ENCODE data around the gene TRAPPC2L. TPM values are rescaled to one million over a fixed set of nuclear protein-coding genes. Genes with fewer than 3 reads are reported as not detected.

Gene TRAPPC2L
- total RNA-seq, 4 donors from 2014 or later, result 30.9 to 49.4 (median 35.4) TPM

DNA sequence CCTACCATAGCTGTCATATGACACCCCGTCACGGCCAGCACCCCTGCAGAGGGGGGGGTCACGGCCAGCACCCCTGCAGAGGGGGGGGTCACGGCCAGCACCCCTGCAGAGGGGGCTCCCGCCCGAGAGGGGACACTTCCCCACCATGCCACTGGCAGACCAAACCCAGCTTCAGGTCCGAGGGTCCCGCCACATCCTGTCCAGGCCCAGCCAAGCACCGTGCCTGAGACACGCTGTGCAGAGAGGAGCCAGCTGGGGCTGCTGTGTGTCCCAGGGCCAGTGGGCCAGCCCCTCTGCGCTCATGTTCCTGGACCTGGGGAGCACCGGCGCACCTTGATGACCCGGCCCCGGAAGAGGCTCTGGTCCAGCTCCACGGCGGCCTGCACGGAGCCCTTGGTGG, 7.6 kb downstream of the TRAPPC2L start:
- TF ChIP-seq, protein P1, sequence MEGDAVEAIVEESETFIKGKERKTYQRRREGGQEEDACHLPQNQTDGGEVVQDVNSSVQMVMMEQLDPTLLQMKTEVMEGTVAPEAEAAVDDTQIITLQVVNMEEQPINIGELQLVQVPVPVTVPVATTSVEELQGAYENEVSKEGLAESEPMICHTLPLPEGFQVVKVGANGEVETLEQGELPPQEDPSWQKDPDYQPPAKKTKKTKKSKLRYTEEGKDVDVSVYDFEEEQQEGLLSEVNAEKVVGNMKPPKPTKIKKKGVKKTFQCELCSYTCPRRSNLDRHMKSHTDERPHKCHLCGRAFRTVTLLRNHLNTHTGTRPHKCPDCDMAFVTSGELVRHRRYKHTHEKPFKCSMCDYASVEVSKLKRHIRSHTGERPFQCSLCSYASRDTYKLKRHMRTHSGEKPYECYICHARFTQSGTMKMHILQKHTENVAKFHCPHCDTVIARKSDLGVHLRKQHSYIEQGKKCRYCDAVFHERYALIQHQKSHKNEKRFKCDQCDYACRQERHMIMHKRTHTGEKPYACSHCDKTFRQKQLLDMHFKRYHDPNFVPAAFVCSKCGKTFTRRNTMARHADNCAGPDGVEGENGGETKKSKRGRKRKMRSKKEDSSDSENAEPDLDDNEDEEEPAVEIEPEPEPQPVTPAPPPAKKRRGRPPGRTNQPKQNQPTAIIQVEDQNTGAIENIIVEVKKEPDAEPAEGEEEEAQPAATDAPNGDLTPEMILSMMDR (IDR thresholded peaks at IDR 0.05; ENCODE audit: low read depth), result no peak

DNA sequence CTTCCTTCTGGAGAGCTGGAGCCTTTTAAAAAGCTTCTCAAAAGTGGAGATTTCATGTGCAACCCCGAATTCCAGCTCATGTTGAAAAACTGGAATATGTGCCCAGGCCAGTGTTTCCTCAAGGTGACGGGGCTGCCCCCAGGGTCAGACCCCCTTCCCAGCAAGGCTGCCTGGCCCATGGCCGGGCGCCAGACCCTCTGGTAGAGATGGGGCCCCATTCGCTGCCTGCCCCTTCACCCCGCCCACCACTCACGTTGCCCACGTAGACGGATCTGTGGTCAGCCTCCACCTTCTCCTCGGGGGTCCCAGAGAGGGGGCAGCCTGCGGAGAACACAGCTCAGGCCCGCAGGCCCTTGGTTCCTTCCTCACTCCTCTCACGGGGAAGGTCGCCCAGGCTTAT, 8.4 kb downstream of the TRAPPC2L start:
- TF ChIP-seq, protein P1 (IDR thresholded peaks at IDR 0.05; ENCODE audit: low read depth), result no peak

DNA sequence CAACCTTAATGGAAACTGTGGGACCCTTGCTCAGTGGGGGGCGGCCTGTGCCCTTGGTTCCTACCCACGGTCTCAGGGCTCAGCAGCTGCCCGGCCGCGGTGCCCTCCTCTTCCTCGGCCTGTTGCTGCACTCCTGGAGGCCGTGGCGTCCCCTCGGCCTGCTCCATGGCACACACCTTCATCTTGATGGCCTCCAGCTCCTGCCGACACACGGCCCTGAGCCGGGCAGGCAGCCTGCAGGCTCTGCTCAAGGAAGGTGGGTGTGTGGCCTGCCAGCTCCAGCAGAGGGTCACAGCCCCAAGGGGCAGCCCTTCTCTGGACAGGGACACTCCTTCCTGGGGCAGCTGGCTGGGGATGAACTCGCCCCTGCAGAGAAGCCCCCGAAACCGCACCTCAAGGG, 8.8 kb downstream of the TRAPPC2L start:
- TF ChIP-seq, protein P1 (IDR thresholded peaks at IDR 0.05; ENCODE audit: low read depth), result no peak

DNA sequence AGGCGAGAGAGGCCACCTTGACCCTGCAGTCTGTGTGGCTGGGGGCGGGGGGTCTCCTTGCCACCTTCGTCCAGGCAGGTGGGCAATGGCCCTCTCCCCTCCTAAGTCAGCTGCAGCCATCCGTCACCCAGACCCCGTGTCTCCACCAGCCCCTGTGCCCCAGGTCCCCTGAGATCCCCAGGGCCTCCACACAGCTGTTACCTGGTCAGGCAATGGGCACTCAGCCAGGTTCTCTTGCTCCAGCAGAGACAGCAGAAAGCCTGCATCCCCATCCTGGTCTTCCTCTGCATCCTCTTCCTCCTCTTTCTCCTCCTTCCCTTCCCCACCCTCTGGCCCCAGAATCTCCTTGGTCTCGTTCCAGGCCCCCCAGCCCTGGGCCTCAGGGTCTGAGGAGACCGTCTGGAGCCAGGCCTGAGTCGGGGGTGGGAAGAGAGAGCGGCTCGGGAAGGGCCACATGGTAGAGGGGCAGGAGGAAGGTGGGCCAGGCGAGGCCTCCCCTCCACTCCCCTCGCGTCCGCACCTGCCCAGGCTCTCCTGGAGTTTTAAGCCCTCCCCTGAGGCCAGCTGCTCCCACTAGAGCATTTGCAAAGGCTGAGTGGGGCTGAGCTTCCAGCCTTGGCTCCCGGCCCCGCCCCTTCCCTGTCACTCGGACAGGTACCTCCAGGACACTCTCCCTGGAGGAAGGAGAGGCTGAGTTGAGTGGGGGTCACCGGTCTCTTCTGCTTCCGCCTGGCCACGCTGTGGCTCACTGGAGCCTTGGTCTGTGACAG, 9.4 kb downstream of the TRAPPC2L start, which contains the start of gene PABPN1L:
TSS of gene PABPN1L (minus strand) at position 510 of the 770 bp plus-strand sequence. CDS start at position 456, 54 bp downstream.
- TF ChIP-seq, protein P1 (IDR thresholded peaks at IDR 0.05; ENCODE audit: low read depth), result no peak

DNA sequence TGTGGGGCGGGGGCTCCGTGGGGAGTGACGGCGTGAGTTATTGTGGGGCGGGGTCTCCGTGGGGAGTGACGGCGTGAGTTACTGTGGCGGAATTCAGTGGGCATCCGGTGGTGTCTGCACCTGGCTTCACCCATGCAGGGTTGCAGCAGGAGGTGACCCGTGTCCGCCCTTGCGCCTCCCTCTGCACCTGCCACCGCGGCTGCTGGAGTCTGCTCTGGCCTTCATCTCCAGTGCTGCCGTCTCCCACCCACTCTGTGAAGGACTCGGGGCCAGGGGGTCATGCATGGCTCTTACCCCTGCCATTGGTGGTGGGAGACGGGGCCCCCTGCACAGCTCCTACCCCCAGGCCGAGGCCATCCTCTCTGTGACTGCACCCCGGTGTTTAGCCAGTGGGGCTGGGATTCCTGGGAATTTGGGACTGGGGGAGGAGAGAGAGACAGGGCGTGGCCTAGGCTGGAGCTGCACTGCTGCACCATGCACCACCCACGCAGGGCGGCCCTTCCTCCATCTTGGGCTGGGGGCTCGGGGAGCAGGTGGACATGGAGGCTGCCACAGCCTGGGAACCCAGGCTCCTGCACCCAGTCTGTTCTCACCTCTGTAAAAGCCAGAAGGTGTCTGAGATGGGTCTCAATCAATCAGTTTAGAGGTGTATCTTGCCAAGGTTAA, 10.8 kb downstream of the TRAPPC2L start:
- TF ChIP-seq, protein P1 (IDR thresholded peaks at IDR 0.05; ENCODE audit: low read depth), result no peak

DNA sequence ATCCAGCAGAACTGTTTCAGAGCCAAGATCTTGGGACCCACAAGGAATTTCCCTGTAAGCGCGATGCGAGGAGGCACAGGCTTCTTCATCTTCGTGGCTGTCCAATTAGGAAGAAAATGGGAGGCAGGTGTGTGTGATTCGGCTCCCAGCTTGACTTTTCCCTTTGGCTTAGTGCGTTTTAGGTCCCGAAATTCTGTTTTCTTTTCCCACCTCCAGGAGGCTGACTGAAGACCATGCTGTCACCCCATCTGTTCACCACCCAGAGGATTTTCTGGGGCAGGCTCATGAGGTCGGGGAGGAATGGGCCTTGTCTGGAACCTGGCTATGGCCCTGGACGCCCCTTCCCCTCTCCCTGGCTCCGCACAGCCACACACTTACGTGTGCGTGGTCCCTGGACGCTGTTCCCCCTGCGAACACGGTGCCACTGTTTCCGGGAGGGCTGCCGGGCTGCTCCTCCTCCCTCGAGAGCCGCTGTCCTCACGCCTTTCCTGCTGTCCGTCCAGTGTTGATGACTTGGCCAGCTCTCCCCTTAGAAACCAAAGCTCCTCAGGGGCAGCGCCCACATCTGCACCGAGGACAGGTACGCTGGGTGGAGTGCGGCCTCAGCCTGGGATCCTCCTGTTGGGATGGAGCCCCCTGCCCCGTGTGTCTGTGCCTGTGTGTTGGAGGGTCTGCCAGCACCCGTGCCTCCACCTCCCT, 12.2 kb downstream of the TRAPPC2L start:
- TF ChIP-seq, protein P1 (IDR thresholded peaks at IDR 0.05; ENCODE audit: low read depth), result no peak

DNA sequence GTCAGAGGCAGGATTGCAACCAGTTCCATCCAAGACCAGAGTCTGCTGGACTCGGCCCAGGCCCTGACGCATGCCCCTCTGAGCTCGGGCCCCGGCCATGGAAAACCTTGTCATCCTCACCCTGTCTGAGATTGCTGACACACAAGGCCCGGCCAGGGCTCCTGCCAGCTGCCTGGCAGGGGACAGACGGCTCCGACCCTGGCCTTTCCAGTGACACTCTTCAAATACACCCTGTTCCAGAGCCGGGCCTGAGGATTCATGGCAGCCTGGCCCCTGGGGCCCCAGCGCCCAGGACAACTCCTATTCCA, 12.7 kb downstream of the TRAPPC2L start:
- TF ChIP-seq, protein P1 (IDR thresholded peaks at IDR 0.05; ENCODE audit: low read depth), result no peak

Measured in subcutaneous adipose tissue (tissue), 4 donors.